MCF 10A (cell line): ENCODE measurements around the gene TMED1. TPM values are rescaled to one million over a fixed set of nuclear protein-coding genes. Genes with fewer than 3 reads are reported as not detected.

Source experiments
- BruUV-seq: library from RNA; stranded (reverse); fragments of 400-500 nt; replicated peaks from 2 replicates; lab custom pipeline; 2021; lab: Mats Ljungman, UMichigan
- CTCF ChIA-PET: fragments of 300-600 bp; sonication (Branson Sonifier 250); formaldehyde crosslinking; extraction: SDS; loops from one replicate; lab custom pipeline; 2021; ENCODE audit warnings: antibody characterized with exemption, inconsistent platforms; lab: Yijun Ruan, JAX
- POLR2A ChIA-PET: fragments of 300-600, 350-650 bp; sonication (Branson Sonifier 250); formaldehyde crosslinking; extraction: SDS; loops from one replicate; lab custom pipeline; 2020; ENCODE audit warnings: antibody characterized with exemption, inconsistent platforms; lab: Yijun Ruan, JAX
- DNase-seq: peaks from one replicate; pipeline ENCODE4 v3.0.0-alpha.2; 2018; ENCODE audit not compliant: unreplicated experiment
- H3K27ac Mint-ChIP-seq: one replicate; pipeline ENCODE4 v1.8.0; 2022; ENCODE audit warnings: mild to moderate bottlenecking, low read depth, mixed read lengths; ENCODE audit not compliant: unreplicated experiment
- H3K27me3 Mint-ChIP-seq: one replicate; pipeline ENCODE4 v1.8.0; 2022; ENCODE audit warnings: mixed read lengths; ENCODE audit not compliant: insufficient read depth, unreplicated experiment
- H3K36me3 Mint-ChIP-seq: one replicate; pipeline ENCODE4 v1.8.0; 2022; ENCODE audit warnings: mild to moderate bottlenecking, moderate library complexity, mixed read lengths; ENCODE audit not compliant: insufficient read depth, unreplicated experiment
- H3K4me1 Mint-ChIP-seq: one replicate; pipeline ENCODE4 v1.8.0; 2022; ENCODE audit warnings: mixed read lengths; ENCODE audit not compliant: insufficient read depth, unreplicated experiment
- H3K4me3 Mint-ChIP-seq: one replicate; pipeline ENCODE4 v1.8.0; 2022; ENCODE audit warnings: mild to moderate bottlenecking, moderate library complexity, mixed read lengths; ENCODE audit not compliant: unreplicated experiment
- H3K9me3 Mint-ChIP-seq: one replicate; pipeline ENCODE4 v1.8.0; 2022; ENCODE audit warnings: mixed read lengths; ENCODE audit not compliant: unreplicated experiment
- CTCF ChIP-seq: fragments of 200-600 bp; IDR thresholded peaks from one replicate; pipeline ENCODE4 v1.8.0; 2022; ENCODE audit warnings: antibody characterized with exemption, mild to moderate bottlenecking; ENCODE audit not compliant: unreplicated experiment
- intact Hi-C: fragments of 100-400 bp; cut with micrococcal nuclease; formaldehyde crosslinking; loops from 2 replicates; pipeline ENCODE4 v1.14.1; 2022
- total RNA-seq: library from RNA; stranded (reverse); gene quantifications from 2 replicates; pipeline ENCODE4 v1.2.3, GENCODE V29; 2022

TMED1 gene
- total RNA-seq, 1 experiment from 2014 or later = 23.2 TPM

GRCh38 chr19:10805065-10805757 is 30.8 kb downstream of the TMED1 start:
- Mint-ChIP-seq H3K9me3 (peaks cover 10% of the 10 kb centered on the region), H3K27me3 (no peaks in the 10 kb centered on the region), H3K27ac (peak overlapping the region; percentile 16), H3K4me1 (peaks cover 15% of the 10 kb centered on the region), H3K36me3 (peaks cover 50% of the 10 kb centered on the region), H3K4me3 (no peak overlapping the region)
- no peak for DNase-seq
- CTCF ChIA-PET = interaction anchor here (0.6 to 1.0 kb wide), 2 partner anchors 87 to 361 kb away, joined by 4 to 5 read pairs; partner anchors contain the start of gene DNM2
- TF ChIP-seq CTCF = no peak
- BruUV-seq = no TSS peak
- POLR2A ChIA-PET = no interaction called here
- intact Hi-C loops = no loop called here

GRCh38 chr19:10803252-10803651 is 32.8 kb downstream of the TMED1 start:
- intact Hi-C loops = no loop called here
- ChIA-PET CTCF (interaction anchor here (0.6 to 1.6 kb wide), 2 partner anchors 17 to 87 kb away, joined by 3 to 8 read pairs; no protein-coding TSS in a partner anchor), POLR2A (no interaction called here)
- peaks cover 3% of the 10 kb centered on the region for H3K9me3 Mint-ChIP-seq
- BruUV-seq = no TSS peak
- DNase-seq = no peak
- peaks cover 49% of the 10 kb centered on the region for H3K36me3 Mint-ChIP-seq
- H3K4me3 Mint-ChIP-seq = no peak overlapping the region
- no peak overlapping the region for H3K27ac Mint-ChIP-seq
- TF ChIP-seq CTCF = no peak
- no peaks in the 10 kb centered on the region for H3K27me3 Mint-ChIP-seq
- H3K4me1 Mint-ChIP-seq = peaks cover 2% of the 10 kb centered on the region

- ChIA-PET CTCF (interaction anchor here (1.6 kb wide), 1 partner anchor 86 kb away, joined by 8 read pairs; no protein-coding TSS in a partner anchor), POLR2A (no interaction called here)
- DNase-seq = no peak
- no peak for TF ChIP-seq CTCF
- Mint-ChIP-seq H3K27me3 (no peaks in the 10 kb centered on the region), H3K27ac (no peak overlapping the region), H3K4me3 (no peak overlapping the region), H3K4me1 (no peaks in the 10 kb centered on the region), H3K9me3 (no peaks in the 10 kb centered on the region), H3K36me3 (peaks cover 48% of the 10 kb centered on the region)
- intact Hi-C loops = no loop called here
- BruUV-seq = no TSS peak
Observed at GRCh38 chr19:10802479-10802878, 33.5 kb downstream of the TMED1 start.

- DNase-seq = no peak
- intact Hi-C loops = no loop called here
- Mint-ChIP-seq H3K36me3 (peaks cover 38% of the 10 kb centered on the region), H3K9me3 (no peaks in the 10 kb centered on the region), H3K4me1 (no peaks in the 10 kb centered on the region), H3K27ac (no peak overlapping the region), H3K4me3 (no peak overlapping the region), H3K27me3 (no peaks in the 10 kb centered on the region)
- BruUV-seq = no TSS peak
- ChIA-PET POLR2A (no interaction called here), CTCF (no interaction called here)
- TF ChIP-seq CTCF = no peak
Observed at GRCh38 chr19:10800488-10800887, 35.5 kb downstream of the TMED1 start.
